Type B pancreatic cell (in vitro differentiated cells): ENCODE data around the gene TDO2. TPM values are rescaled to one million over a fixed set of nuclear protein-coding genes. Genes with fewer than 3 reads are reported as not detected.

Experiments used
- DNase-seq: peaks from one replicate; pipeline ENCODE4 v3.0.0; 2021; ENCODE audit warnings: mixed read lengths; ENCODE audit not compliant: unreplicated experiment; ENCODE audit errors: extremely low spot score
- H3K27ac Mint-ChIP-seq: 2 replicates; pipeline ENCODE4 v1.8.0; 2021; ENCODE audit warnings: mild to moderate bottlenecking, mixed read lengths
- H3K27me3 Mint-ChIP-seq: 2 replicates; pipeline ENCODE4 v1.8.0; 2021; ENCODE audit warnings: mixed read lengths
- H3K36me3 Mint-ChIP-seq: 2 replicates; pipeline ENCODE4 v1.8.0; 2021; ENCODE audit warnings: mixed read lengths
- H3K4me1 Mint-ChIP-seq: one replicate; pipeline ENCODE4 v1.8.0; 2021; ENCODE audit warnings: mixed read lengths; ENCODE audit not compliant: unreplicated experiment
- H3K4me3 Mint-ChIP-seq: 2 replicates; pipeline ENCODE4 v1.8.0; 2021; ENCODE audit warnings: mild to moderate bottlenecking, mixed read lengths
- H3K9me3 Mint-ChIP-seq: 2 replicates; pipeline ENCODE4 v1.8.0; 2021; ENCODE audit warnings: mixed read lengths
- total RNA-seq: library from RNA; stranded (reverse); gene quantifications from 2 replicates; pipeline ENCODE4 v1.2.1, GENCODE V29; 2021; ENCODE audit warnings: low replicate concordance
- TF ChIP-seq, protein P1 (sequence below): fragments of 200-600 bp; sonication (generic); conservative IDR thresholded peaks from 2 replicates; pipeline ENCODE4 v1.5.0; 2021; ENCODE audit warnings: antibody characterized with exemption, mild to moderate bottlenecking

The TDO2 gene
- total RNA-seq, 1 donor from 2014 or later = 10.6 TPM

DNA sequence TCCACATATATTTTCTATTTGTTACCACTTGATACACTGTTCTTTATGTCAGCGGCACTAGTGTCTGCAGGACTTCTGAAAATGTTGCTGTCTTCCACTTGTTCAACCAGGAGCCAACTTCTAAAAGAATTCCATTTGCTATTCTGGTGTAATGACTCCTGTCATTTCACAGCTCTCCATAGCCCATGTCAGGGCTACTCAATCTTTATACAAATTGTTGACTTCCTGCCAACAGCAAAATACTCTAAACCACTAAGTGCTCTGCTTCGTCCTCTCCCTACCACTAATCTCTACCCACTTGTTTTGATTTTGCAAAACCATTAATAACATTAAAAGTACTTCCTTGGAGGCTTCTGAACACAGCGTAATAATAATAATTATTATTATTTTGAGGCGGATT is 43.0 kb downstream of the TDO2 start:
- Mint-ChIP-seq H3K9me3 (no peaks in the 10 kb centered on the region), H3K4me3 (no peak overlapping the region), H3K4me1 (no peaks in the 10 kb centered on the region), H3K36me3 (no peaks in the 10 kb centered on the region), H3K27me3 (no peaks in the 10 kb centered on the region), H3K27ac (no peak overlapping the region)
- no peak for DNase-seq
- TF ChIP-seq, protein P1, sequence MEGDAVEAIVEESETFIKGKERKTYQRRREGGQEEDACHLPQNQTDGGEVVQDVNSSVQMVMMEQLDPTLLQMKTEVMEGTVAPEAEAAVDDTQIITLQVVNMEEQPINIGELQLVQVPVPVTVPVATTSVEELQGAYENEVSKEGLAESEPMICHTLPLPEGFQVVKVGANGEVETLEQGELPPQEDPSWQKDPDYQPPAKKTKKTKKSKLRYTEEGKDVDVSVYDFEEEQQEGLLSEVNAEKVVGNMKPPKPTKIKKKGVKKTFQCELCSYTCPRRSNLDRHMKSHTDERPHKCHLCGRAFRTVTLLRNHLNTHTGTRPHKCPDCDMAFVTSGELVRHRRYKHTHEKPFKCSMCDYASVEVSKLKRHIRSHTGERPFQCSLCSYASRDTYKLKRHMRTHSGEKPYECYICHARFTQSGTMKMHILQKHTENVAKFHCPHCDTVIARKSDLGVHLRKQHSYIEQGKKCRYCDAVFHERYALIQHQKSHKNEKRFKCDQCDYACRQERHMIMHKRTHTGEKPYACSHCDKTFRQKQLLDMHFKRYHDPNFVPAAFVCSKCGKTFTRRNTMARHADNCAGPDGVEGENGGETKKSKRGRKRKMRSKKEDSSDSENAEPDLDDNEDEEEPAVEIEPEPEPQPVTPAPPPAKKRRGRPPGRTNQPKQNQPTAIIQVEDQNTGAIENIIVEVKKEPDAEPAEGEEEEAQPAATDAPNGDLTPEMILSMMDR = no peak

DNA sequence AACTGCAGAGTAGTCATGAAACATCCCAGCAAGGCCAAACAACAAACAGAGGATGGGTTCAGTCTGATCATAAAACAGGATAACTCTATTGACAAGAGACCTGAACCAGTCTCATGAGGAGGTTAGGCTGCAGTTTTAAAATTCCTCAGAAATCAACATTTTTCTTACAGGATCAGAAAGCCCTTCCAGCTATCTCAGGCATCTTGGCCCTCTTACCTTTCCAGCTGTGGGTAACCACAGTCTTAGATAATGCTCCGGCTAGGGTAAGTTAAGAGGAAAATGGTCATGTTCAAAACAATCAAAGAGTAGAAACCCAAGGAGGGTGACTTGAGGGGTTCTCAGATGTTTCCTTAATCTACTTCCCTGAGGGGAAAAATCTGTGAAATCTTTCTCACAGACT is 45.0 kb downstream of the TDO2 start:
- H3K27ac Mint-ChIP-seq = no peak overlapping the region
- no peaks in the 10 kb centered on the region for H3K9me3 Mint-ChIP-seq
- no peaks in the 10 kb centered on the region for H3K27me3 Mint-ChIP-seq
- peaks cover 5% of the 10 kb centered on the region for H3K4me1 Mint-ChIP-seq
- H3K36me3 Mint-ChIP-seq = peaks cover 3% of the 10 kb centered on the region
- TF ChIP-seq, protein P1 = no peak
- no peak for DNase-seq
- no peak overlapping the region for H3K4me3 Mint-ChIP-seq

DNA sequence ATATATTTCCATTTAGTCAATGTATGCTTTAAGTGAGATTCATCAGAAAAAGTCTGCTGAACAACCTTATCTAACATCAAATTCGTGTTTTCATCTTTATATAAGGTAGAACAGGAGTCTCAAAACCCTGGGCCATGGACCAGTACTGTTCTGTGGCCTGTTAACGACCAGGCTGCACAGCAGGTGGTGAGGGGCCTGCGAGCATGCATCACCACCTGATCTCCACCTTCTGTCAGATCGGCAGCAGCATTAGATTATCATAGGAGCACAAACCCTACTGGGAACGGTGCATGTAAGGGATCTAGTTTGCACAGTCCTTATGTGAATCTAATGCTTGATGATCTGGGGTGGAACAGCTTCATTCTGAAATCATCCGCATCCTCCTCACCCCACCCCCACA is 47.0 kb downstream of the TDO2 start:
- TF ChIP-seq, protein P1 = no peak
- no peaks in the 10 kb centered on the region for H3K9me3 Mint-ChIP-seq
- no peak for DNase-seq
- no peak overlapping the region for H3K4me3 Mint-ChIP-seq
- H3K4me1 Mint-ChIP-seq = peaks cover 5% of the 10 kb centered on the region
- H3K27ac Mint-ChIP-seq = no peak overlapping the region
- H3K27me3 Mint-ChIP-seq = no peaks in the 10 kb centered on the region
- H3K36me3 Mint-ChIP-seq = peaks cover 3% of the 10 kb centered on the region

DNA sequence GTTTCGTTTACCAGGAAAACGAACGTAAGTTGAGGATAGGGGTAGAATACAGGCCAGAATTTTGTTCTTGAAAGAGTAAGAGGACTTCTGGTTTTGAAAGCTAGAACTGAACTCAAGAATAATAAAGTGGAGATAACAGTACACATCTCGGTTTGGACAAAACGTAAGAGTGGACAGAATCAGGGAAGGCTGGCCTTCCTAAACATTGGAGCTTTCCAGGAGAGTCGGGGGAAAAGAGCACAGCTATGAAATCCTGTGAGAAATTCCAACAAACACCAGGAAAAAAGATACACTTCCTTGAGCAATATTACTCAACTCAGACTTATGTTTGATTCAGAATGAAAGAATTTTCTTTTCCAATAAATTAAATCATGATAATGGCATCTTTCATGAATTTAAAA is 49.0 kb downstream of the TDO2 start:
- H3K4me3 Mint-ChIP-seq = peak overlapping the region; percentile 61
- DNase-seq = no peak

DNA sequence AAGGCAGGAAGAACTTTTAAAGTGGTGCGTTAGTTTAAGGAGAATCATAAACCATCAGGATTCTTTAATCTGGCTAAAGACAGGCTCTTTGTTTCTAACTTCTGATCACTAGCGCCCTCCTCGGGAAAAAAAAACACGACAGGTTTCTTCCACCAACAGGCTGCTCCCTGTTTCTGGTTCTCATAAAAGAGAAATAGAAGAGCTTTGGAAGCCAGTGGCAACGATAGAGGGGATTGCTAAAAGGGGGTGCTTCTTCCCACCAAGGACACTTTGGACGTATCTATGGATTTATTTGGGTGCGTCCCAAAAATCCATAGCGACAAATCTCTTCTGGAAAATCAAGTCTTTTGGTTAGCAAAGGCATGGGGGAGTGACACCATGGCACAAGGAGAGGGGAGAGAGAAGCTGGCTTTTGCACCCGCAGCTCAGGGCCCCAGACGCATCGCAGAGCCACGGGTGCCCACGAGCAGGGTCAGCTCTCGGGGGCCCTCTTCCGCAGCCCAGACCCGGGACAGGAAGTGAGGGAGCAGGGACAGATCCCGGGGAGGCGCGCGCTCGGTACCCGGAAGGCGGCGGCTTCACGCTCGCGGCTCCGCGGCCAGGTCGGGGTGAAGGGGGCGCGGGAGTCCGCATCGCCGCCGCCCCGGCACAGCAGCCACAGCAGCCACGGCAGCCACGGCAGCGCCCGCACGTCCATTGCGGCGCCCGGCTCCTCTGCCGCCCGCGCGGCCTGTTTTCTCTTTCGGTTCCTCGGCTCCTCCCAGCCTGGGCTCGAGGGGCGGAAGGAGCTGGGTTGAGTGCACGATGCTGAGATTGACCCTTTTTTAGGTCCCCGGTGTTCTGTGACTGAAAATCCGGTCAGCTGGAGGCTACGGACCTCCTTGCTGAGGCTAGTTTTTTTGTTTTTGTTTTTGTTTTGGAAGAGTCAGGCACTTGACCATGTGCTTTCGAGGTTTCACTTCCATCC is 49.9 kb downstream of the TDO2 start, which contains the start of gene CTSO:
Gene CTSO, minus strand, starts transcription at position 716 of the 967 bp plus-strand sequence. Its CDS starts 19 bp downstream, at position 697.
- no peaks in the 10 kb centered on the region for H3K27me3 Mint-ChIP-seq
- H3K4me3 Mint-ChIP-seq = peak within 1 kb of the TSS; percentile 94
- no peaks in the 10 kb centered on the region for H3K9me3 Mint-ChIP-seq
- TF ChIP-seq, protein P1 = peak; percentile 73
- peak; percentile 72 for DNase-seq
- H3K27ac Mint-ChIP-seq = peak within 1 kb of the TSS; percentile 97
- H3K4me1 Mint-ChIP-seq = peaks cover 5% of the 10 kb centered on the region
- H3K36me3 Mint-ChIP-seq = peaks cover 3% of the 10 kb centered on the region

More for the DNA sequence above, 49.0 kb downstream of the TDO2 start:
- H3K27ac Mint-ChIP-seq = no peak overlapping the region
- no peaks in the 10 kb centered on the region for H3K9me3 Mint-ChIP-seq
- H3K4me1 Mint-ChIP-seq = peaks cover 5% of the 10 kb centered on the region
- TF ChIP-seq, protein P1 = no peak
- peaks cover 3% of the 10 kb centered on the region for H3K36me3 Mint-ChIP-seq
- H3K27me3 Mint-ChIP-seq = no peaks in the 10 kb centered on the region
